ENCODE data around the gene CALB2.

Gene CALB2

GRCh38 chr16:71436473-71436872 lies 78.0 kb downstream of the CALB2 start:
- Histone ChIP-seq H3K27me3 (ENCODE audit: low read length) (no peaks in the 10 kb centered on the region), H2AFZ (ENCODE audit: low read depth, low read length, severe bottlenecking) (no peak overlapping the region), H3K27ac (ENCODE audit: low read depth, low read length) (no peak overlapping the region), H3K4me2 (ENCODE audit: low read depth, low read length, poor library complexity, severe bottlenecking) (no peak overlapping the region), H3F3A (ENCODE audit: insufficient read depth) (no peaks in the 10 kb centered on the region), H3K79me2 (ENCODE audit: insufficient read depth, low read length) (no peaks in the 10 kb centered on the region), H3K9me3 (ENCODE audit: insufficient read depth, low read length) (no peaks in the 10 kb centered on the region), H4K20me1 (ENCODE audit: low read depth, low read length) (no peaks in the 10 kb centered on the region), H3K4me3 (ENCODE audit: insufficient read depth, low read length, poor library complexity, severe bottlenecking) (no peak overlapping the region), H3K9ac (ENCODE audit: low read length) (no peak overlapping the region), H3K36me3 (ENCODE audit: low read length) (no peaks in the 10 kb centered on the region), H3K9me2 (replicated peaks; ENCODE audit: insufficient read depth, low read length) (no peaks in the 10 kb centered on the region)
- TF ChIP-seq CTCF (IDR thresholded peaks at IDR 0.05; ENCODE audit: insufficient read depth, low read length, poor library complexity, severe bottlenecking) (no peak), EZH2phosphoT487 (conservative IDR thresholded peaks at IDR 0.05; ENCODE audit: low read length) (no peak)

GRCh38 chr16:71439523-71439922 lies 81.0 kb downstream of the CALB2 start:
- Histone ChIP-seq H3K9me2 (replicated peaks; ENCODE audit: insufficient read depth, low read length) (no peaks in the 10 kb centered on the region), H3F3A (ENCODE audit: insufficient read depth) (no peaks in the 10 kb centered on the region), H3K27ac (ENCODE audit: low read depth, low read length) (no peak overlapping the region), H2AFZ (ENCODE audit: low read depth, low read length, severe bottlenecking) (no peak overlapping the region), H3K9me3 (ENCODE audit: insufficient read depth, low read length) (no peaks in the 10 kb centered on the region), H3K4me2 (ENCODE audit: low read depth, low read length, poor library complexity, severe bottlenecking) (no peak overlapping the region), H3K9ac (ENCODE audit: low read length) (no peak overlapping the region), H3K79me2 (ENCODE audit: insufficient read depth, low read length) (no peaks in the 10 kb centered on the region), H4K20me1 (ENCODE audit: low read depth, low read length) (no peaks in the 10 kb centered on the region), H3K4me3 (ENCODE audit: insufficient read depth, low read length, poor library complexity, severe bottlenecking) (no peak overlapping the region), H3K27me3 (ENCODE audit: low read length) (no peaks in the 10 kb centered on the region), H3K36me3 (ENCODE audit: low read length) (no peaks in the 10 kb centered on the region)
- TF ChIP-seq CTCF (IDR thresholded peaks at IDR 0.05; ENCODE audit: insufficient read depth, low read length, poor library complexity, severe bottlenecking) (no peak), EZH2phosphoT487 (conservative IDR thresholded peaks at IDR 0.05; ENCODE audit: low read length) (no peak)

Data from SU-DHL-6 (cell line).